Keratinocyte (primary cell): Measurements from ENCODE around the gene ATF7IP. TPM values are rescaled to one million over a fixed set of nuclear protein-coding genes. Genes with fewer than 3 reads are reported as not detected.

Source experiments
- DNase-seq: peaks from one replicate; pipeline ENCODE4 v3.0.0-alpha.2; 2011; ENCODE audit warnings: low read depth, missing footprints, low spot score
- FAIRE-seq: peaks from 2 replicates; lab custom pipeline; 2011; peaks lifted over from hg19 to GRCh38; lab: Jason Lieb, UNC
- H2AFZ ChIP-seq: 2 replicates; pipeline ENCODE4 v1.6.0; 2012; ENCODE audit warnings: low read length, control low read depth, inconsistent platforms; ENCODE audit not compliant: control insufficient read depth
- H3K27ac ChIP-seq: 2 replicates; pipeline ENCODE4 v1.5.1; 2011; ENCODE audit warnings: low read length; ENCODE audit not compliant: control insufficient read depth, insufficient read depth
- H3K27me3 ChIP-seq: 3 replicates; pipeline ENCODE4 v1.6.0; 2011; ENCODE audit warnings: low read length; ENCODE audit not compliant: control insufficient read depth, insufficient read depth; ENCODE audit errors: extremely low read depth
- H3K36me3 ChIP-seq, 2 experiments: 2 replicates in 1 of 2; 3 replicates in 1 of 2; pipeline ENCODE4 v1.5.1; 2011; ENCODE audit warnings: low read length in 2 of 2, mild to moderate bottlenecking in 1 of 2; ENCODE audit not compliant: control insufficient read depth in 2 of 2, insufficient read depth in 2 of 2; ENCODE audit errors: extremely low read depth in 1 of 2
- H3K4me1 ChIP-seq: 3 replicates; pipeline ENCODE4 v1.5.1; 2011; ENCODE audit warnings: low read length; ENCODE audit not compliant: control insufficient read depth, insufficient read depth; ENCODE audit errors: extremely low read depth
- H3K4me2 ChIP-seq: 3 replicates; pipeline ENCODE4 v1.6.0; 2011; ENCODE audit warnings: low read depth, low read length; ENCODE audit not compliant: control insufficient read depth, insufficient read depth; ENCODE audit errors: extremely low read depth
- H3K4me3 ChIP-seq, 3 experiments: fragments of 200-600 bp in 1 of 3; sonication (generic) in 1 of 3; 2 replicates in 2 of 3; 3 replicates in 1 of 3; pipeline ENCODE4 v1.5.1; 2011 to 2016; ENCODE audit warnings: low read length in 3 of 3, mild to moderate bottlenecking in 3 of 3, control low read depth in 2 of 3, inconsistent platforms in 1 of 3, low read depth in 1 of 3, mixed read lengths in 1 of 3, mixed run types in 1 of 3, moderate library complexity in 1 of 3; ENCODE audit not compliant: control insufficient read depth in 2 of 3, insufficient read depth in 2 of 3; ENCODE audit errors: extremely low read depth in 1 of 3
- H3K79me2 ChIP-seq: 2 replicates; pipeline ENCODE4 v1.6.0; 2012; ENCODE audit warnings: low read length; ENCODE audit not compliant: control insufficient read depth, insufficient read depth
- H3K9ac ChIP-seq: 3 replicates; pipeline ENCODE4 v1.6.0; 2011; ENCODE audit warnings: low read length; ENCODE audit not compliant: control insufficient read depth, insufficient read depth; ENCODE audit errors: extremely low read depth
- H3K9me1 ChIP-seq: 3 replicates; pipeline ENCODE4 v1.6.0; 2011; ENCODE audit warnings: low read length; ENCODE audit not compliant: control insufficient read depth, insufficient read depth; ENCODE audit errors: extremely low read depth
- H3K9me3 ChIP-seq: 2 replicates; pipeline ENCODE4 v1.5.1; 2012; ENCODE audit warnings: low read depth, low read length; ENCODE audit not compliant: control insufficient read depth
- H4K20me1 ChIP-seq: 3 replicates; pipeline ENCODE4 v1.6.0; 2011; ENCODE audit warnings: low read length; ENCODE audit not compliant: control insufficient read depth, insufficient read depth; ENCODE audit errors: extremely low read depth
- CTCF ChIP-seq, 3 experiments: IDR thresholded peaks in 1 of 3; conservative IDR thresholded peaks in 1 of 3; optimal IDR thresholded peaks in 1 of 3; 2 replicates in 2 of 3; 3 replicates in 1 of 3; pipeline versions ENCODE3 to v1.5.1; 2011; ENCODE audit warnings: low read length in 3 of 3, mild to moderate bottlenecking in 3 of 3, moderate library complexity in 2 of 3, control low read depth in 1 of 3, inconsistent platforms in 1 of 3; ENCODE audit not compliant: insufficient read depth in 2 of 3; ENCODE audit errors: extremely low read depth in 1 of 3
- EZH2 ChIP-seq: IDR thresholded peaks from one replicate; pipeline ENCODE4 v1.6.1; 2012; ENCODE audit warnings: inconsistent platforms, mild to moderate bottlenecking, low read length, moderate library complexity
- dilution Hi-C: fragments of 300-500 bp; cut with MboI; formaldehyde crosslinking; loops from one replicate; pipeline ENCODE4 v1.7.0; 2020; ENCODE audit warnings: low sequenced_read_pairs; ENCODE audit not compliant: extremely low pct_ligation_motif_present
- polyA plus RNA-seq, 5 experiments: library from polyadenylated mRNA; depleted of rRNA in 3 of 5; stranded (reverse) in 3 of 5; stranded (forward) in 1 of 5; unstranded in 1 of 5; fragments of >200 nt; gene quantifications; 1 replicate in 1 of 5; 2 replicates in 3 of 5; 3 replicates in 1 of 5; pipeline versions ENCODE4 v1.2.1 to v1.2.3, GENCODE V29; 2011 to 2012; ENCODE audit warnings: missing spikeins in 2 of 5, low read depth in 1 of 5, low replicate concordance in 1 of 5

The ATF7IP gene
- polyA plus RNA-seq, 1 donor (not counting 4 experiments of a cell fraction or from before 2014, with no cell fraction given): 16.3 TPM

- H3K4me3 ChIP-seq: no peak overlapping the region
- no peak for FAIRE-seq
These were observed 42.7 kb downstream of the ATF7IP start for GRCh38 chr12:14408208-14408607.

GRCh38 chr12:14410177-14410576, 44.7 kb downstream of the ATF7IP start:
- dilution Hi-C loops: no loop called here
- no peak overlapping the region for H3K9ac ChIP-seq
- H3K27ac ChIP-seq: no peak overlapping the region
- H3K9me3 ChIP-seq: peaks cover 1% of the 10 kb centered on the region
- no peaks in the 10 kb centered on the region for H3K36me3 ChIP-seq
- H2AFZ ChIP-seq: no peak overlapping the region
- FAIRE-seq (no peak), DNase-seq (no peak)
- H3K79me2 ChIP-seq: peaks cover 78% of the 10 kb centered on the region
- TF ChIP-seq CTCF (optimal IDR thresholded peaks at IDR 0.05 in 1 of 3, IDR thresholded peaks at IDR 0.05 in 1 of 3, conservative IDR thresholded peaks at IDR 0.05 in 1 of 3; ENCODE audit: extremely low read depth in 1 of 3, insufficient read depth in 2 of 3, low read length in 3 of 3) (no peak), EZH2 (no peak)
- no peak overlapping the region for H3K4me3 ChIP-seq
- H3K9me1 ChIP-seq: no peaks in the 10 kb centered on the region
- H3K27me3 ChIP-seq: no peaks in the 10 kb centered on the region
- no peak overlapping the region for H3K4me2 ChIP-seq
- no peaks in the 10 kb centered on the region for H4K20me1 ChIP-seq
- peaks cover 4% of the 10 kb centered on the region for H3K4me1 ChIP-seq

More at GRCh38 chr12:14408208-14408607, 42.7 kb downstream of the ATF7IP start:
- no peaks in the 10 kb centered on the region for H4K20me1 ChIP-seq
- TF ChIP-seq CTCF (optimal IDR thresholded peaks at IDR 0.05 in 1 of 3, IDR thresholded peaks at IDR 0.05 in 1 of 3, conservative IDR thresholded peaks at IDR 0.05 in 1 of 3; ENCODE audit: extremely low read depth in 1 of 3, insufficient read depth in 2 of 3, low read length in 3 of 3): no peak
- TF ChIP-seq EZH2: no peak
- H3K4me1 ChIP-seq: peaks cover 12% of the 10 kb centered on the region
- dilution Hi-C loops: no loop called here
- H3K9me1 ChIP-seq: no peaks in the 10 kb centered on the region
- no peak overlapping the region for H3K27ac ChIP-seq
- H2AFZ ChIP-seq: no peak overlapping the region
- DNase-seq: no peak
- no peaks in the 10 kb centered on the region for H3K27me3 ChIP-seq
- H3K79me2 ChIP-seq: peaks cover 82% of the 10 kb centered on the region
- H3K9me3 ChIP-seq: peaks cover 1% of the 10 kb centered on the region
- H3K36me3 ChIP-seq: no peaks in the 10 kb centered on the region
- H3K9ac ChIP-seq: no peak overlapping the region
- no peak overlapping the region for H3K4me2 ChIP-seq
